ENCODE measurements around the gene SLC22A17.
A peak's percentile ranks its signal among the peaks of the same experiment; 100 is the strongest.
"Not testable (repeated sequence)": the region's sequence is repeated elsewhere in the genome, so short reads cannot be mapped to it uniquely, and the experiment has no call there.

Gene SLC22A17

GRCh38 chr14:23352506-23353432, at the start of gene SLC22A17:
SLC22A17 (minus strand) TSS chr14:23352887.
- peak; percentile 63 for DNase-seq (ENCODE audit: low read depth)

- no peak for DNase-seq (ENCODE audit: low read depth)
These were observed 48.6 kb upstream of the SLC22A17 start for GRCh38 chr14:23401291-23401690.

- DNase-seq (ENCODE audit: low read depth): not testable (repeated sequence)
These were observed 47.9 kb upstream of the SLC22A17 start for GRCh38 chr14:23400496-23401149.

GRCh38 chr14:23399591-23399990, 46.9 kb upstream of the SLC22A17 start:
- DNase-seq (ENCODE audit: low read depth): no peak

GRCh38 chr14:23399136-23399535, 46.4 kb upstream of the SLC22A17 start:
- DNase-seq (ENCODE audit: low read depth): no peak

- no peak for DNase-seq (ENCODE audit: low read depth)
These were observed 45.7 kb upstream of the SLC22A17 start for GRCh38 chr14:23398348-23398747.

- no peak for DNase-seq (ENCODE audit: low read depth)
These were observed 44.2 kb upstream of the SLC22A17 start for GRCh38 chr14:23396781-23397407.

- no peak for DNase-seq (ENCODE audit: low read depth)
These were observed 43.4 kb upstream of the SLC22A17 start for GRCh38 chr14:23396126-23396525.

GRCh38 chr14:23392613-23393012, 39.9 kb upstream of the SLC22A17 start:
- no peak for DNase-seq (ENCODE audit: low read depth)

GRCh38 chr14:23389871-23390270, 37.2 kb upstream of the SLC22A17 start:
- not testable (repeated sequence) for DNase-seq (ENCODE audit: low read depth)

- DNase-seq (ENCODE audit: low read depth): no peak
These were observed 36.7 kb upstream of the SLC22A17 start for GRCh38 chr14:23389396-23389795.

GRCh38 chr14:23388996-23389395, 36.3 kb upstream of the SLC22A17 start:
- no peak for DNase-seq (ENCODE audit: low read depth)

GRCh38 chr14:23387916-23388882, 35.5 kb upstream of the SLC22A17 start:
- DNase-seq (ENCODE audit: low read depth): no peak

GRCh38 chr14:23386999-23387398, 34.3 kb upstream of the SLC22A17 start:
- no peak for DNase-seq (ENCODE audit: low read depth)

GRCh38 chr14:23386266-23386657, 33.6 kb upstream of the SLC22A17 start:
- not testable (repeated sequence) for DNase-seq (ENCODE audit: low read depth)

GRCh38 chr14:23385642-23386265, 33.1 kb upstream of the SLC22A17 start:
- DNase-seq (ENCODE audit: low read depth): no peak

GRCh38 chr14:23385244-23385641, 32.6 kb upstream of the SLC22A17 start:
- DNase-seq (ENCODE audit: low read depth): no peak

GRCh38 chr14:23384364-23385080, 31.8 kb upstream of the SLC22A17 start:
- DNase-seq (ENCODE audit: low read depth): no peak

GRCh38 chr14:23382731-23383440, 30.2 kb upstream of the SLC22A17 start:
- no peak for DNase-seq (ENCODE audit: low read depth)

- DNase-seq (ENCODE audit: low read depth): no peak
These were observed 29.6 kb upstream of the SLC22A17 start for GRCh38 chr14:23382276-23382675.

Measured in non-pigmented ciliary epithelial cell (primary cell).